Mononuclear cell (primary cell): ENCODE results near the gene PPA2. TPM values are rescaled to one million over a fixed set of nuclear protein-coding genes. Genes with fewer than 3 reads are reported as not detected.

ENCODE experiments used
- H3K27me3 ChIP-seq: 2 replicates; pipeline ENCODE4 v1.6.0; 2011; ENCODE audit warnings: low read length, control low read depth; ENCODE audit not compliant: insufficient read depth
- H3K4me1 ChIP-seq: 2 replicates; pipeline ENCODE4 v1.5.1; 2011; ENCODE audit warnings: mild to moderate bottlenecking, low read length, control low read depth; ENCODE audit not compliant: insufficient read depth
- H3K4me3 ChIP-seq: 2 replicates; pipeline ENCODE4 v1.5.1; 2011; ENCODE audit warnings: mild to moderate bottlenecking, low read length, moderate library complexity
- H3K9me3 ChIP-seq: 2 replicates; pipeline ENCODE4 v1.5.1; 2011; ENCODE audit warnings: low read depth, mild to moderate bottlenecking, control low read depth, low read length
- total RNA-seq: library from RNA; depleted of rRNA; stranded (reverse); fragments of >200 nt; gene quantifications from one replicate; pipeline ENCODE4 v1.2.3, GENCODE V29; 2012

The PPA2 gene
- total RNA-seq = 85.3 TPM

- Histone ChIP-seq H3K4me1 (peaks cover 35% of the 10 kb centered on the region), H3K9me3 (no peaks in the 10 kb centered on the region), H3K4me3 (peak within 1 kb of the TSS; percentile 89), H3K27me3 (no peaks in the 10 kb centered on the region)
Observed at GRCh38 chr4:105473324-105474098, at the start of gene PPA2. Gene PPA2, minus strand, starts transcription at chr4:105474062. Its CDS starts 12 bp downstream, at chr4:105474050.

DNA sequence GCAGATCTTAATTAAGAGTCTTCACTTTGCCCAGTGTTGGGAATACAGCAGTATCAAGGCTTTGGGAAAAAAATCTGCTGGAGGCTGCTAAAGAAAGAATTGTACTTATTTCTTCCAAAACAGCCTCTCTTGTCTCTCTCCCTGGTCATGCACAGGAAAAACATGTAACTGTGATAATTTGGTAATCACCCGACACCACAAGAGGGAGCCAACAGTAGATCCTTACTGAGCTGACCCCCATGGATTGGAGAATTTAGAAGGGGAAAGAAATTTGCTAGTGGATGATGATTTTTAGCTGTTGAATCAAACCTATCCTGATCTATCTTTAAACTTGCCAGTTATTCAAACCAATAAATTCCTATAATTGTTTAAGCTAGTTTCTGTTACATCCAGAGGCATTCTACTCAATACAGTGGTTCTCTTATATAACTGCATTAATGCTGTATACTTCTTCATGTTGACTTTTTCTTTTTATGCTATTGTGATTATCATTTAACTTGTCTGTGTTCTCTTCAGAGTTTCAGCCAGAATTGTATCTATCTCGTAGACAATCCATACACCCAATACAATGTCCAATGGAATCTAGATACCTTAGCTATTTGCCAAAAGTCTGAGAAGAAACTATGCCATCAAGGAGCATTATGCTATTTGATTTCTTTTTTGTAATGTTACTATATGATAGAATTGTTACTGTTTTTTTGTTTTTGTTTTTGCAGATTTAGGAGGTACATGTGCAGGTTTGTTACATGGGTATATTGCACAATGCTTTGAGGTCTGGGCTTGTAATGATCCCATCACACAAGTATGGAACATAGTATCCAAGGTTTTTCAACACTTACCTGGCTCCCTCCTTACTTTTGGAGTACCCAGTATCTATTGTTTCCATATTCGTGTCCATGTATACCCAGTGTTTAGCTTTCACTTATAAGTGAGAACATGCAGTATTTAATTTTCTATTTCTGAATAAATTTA, 47.2 kb upstream of the PPA2 start:
- Histone ChIP-seq H3K9me3 (no peaks in the 10 kb centered on the region), H3K4me3 (no peak overlapping the region), H3K4me1 (no peaks in the 10 kb centered on the region), H3K27me3 (peaks cover 3% of the 10 kb centered on the region)

DNA sequence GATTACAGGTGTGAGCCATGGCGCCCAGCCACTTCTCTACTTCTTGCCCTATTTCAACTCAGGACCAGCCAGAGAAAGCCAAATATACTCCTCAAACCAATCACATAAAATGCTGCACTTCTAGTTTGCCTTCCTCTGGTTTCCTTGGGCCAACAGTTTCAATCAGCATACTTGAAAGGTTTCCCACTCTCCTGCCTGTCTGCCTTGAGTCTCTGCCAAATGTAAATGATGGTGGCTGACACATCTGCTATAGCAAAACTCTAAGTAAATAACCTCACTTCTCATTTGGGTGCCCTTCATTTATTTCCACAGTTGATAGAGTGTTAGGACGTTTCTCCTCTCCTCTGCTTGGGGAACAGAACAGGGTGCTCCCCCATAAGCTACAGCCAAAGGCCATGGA, 36.4 kb upstream of the PPA2 start:
- Histone ChIP-seq H3K4me3 (no peak overlapping the region), H3K27me3 (no peaks in the 10 kb centered on the region), H3K4me1 (no peaks in the 10 kb centered on the region), H3K9me3 (no peaks in the 10 kb centered on the region)

GRCh38 chr4:105509714-105510113, 35.9 kb upstream of the PPA2 start:
- no peaks in the 10 kb centered on the region for H3K4me1 ChIP-seq
- no peaks in the 10 kb centered on the region for H3K27me3 ChIP-seq
- H3K9me3 ChIP-seq = no peaks in the 10 kb centered on the region
- H3K4me3 ChIP-seq = no peak overlapping the region

DNA sequence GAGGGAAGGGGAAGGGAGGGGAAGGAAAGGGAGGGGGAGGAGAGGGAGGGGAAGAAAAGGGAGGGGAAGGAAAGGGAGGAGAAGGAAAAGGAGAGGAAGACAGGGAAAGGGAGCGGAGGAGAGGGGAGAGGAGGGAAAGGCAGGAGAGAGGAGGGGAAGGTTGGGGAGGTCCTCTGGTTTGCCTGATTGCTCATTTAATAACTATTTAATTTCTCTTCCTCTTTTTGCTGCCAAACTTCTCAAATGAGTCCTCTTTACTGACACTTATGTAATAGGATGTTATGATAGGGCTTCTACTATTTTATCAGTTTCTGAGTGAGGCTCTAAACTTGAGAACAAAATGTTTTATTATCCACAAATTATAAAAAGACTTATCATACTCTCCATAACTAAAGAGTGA, 35.4 kb upstream of the PPA2 start:
- H3K4me3 ChIP-seq = no peak overlapping the region
- no peaks in the 10 kb centered on the region for H3K27me3 ChIP-seq
- H3K4me1 ChIP-seq = no peaks in the 10 kb centered on the region
- no peaks in the 10 kb centered on the region for H3K9me3 ChIP-seq

- H3K9me3 ChIP-seq = no peaks in the 10 kb centered on the region
- H3K27me3 ChIP-seq = no peaks in the 10 kb centered on the region
- no peak overlapping the region for H3K4me3 ChIP-seq
- no peaks in the 10 kb centered on the region for H3K4me1 ChIP-seq
Observed at GRCh38 chr4:105504744-105505143, 30.9 kb upstream of the PPA2 start.

- H3K4me3 ChIP-seq = no peak overlapping the region
- no peaks in the 10 kb centered on the region for H3K4me1 ChIP-seq
- no peaks in the 10 kb centered on the region for H3K27me3 ChIP-seq
- no peaks in the 10 kb centered on the region for H3K9me3 ChIP-seq
Observed at GRCh38 chr4:105503484-105503883, 29.6 kb upstream of the PPA2 start.

DNA sequence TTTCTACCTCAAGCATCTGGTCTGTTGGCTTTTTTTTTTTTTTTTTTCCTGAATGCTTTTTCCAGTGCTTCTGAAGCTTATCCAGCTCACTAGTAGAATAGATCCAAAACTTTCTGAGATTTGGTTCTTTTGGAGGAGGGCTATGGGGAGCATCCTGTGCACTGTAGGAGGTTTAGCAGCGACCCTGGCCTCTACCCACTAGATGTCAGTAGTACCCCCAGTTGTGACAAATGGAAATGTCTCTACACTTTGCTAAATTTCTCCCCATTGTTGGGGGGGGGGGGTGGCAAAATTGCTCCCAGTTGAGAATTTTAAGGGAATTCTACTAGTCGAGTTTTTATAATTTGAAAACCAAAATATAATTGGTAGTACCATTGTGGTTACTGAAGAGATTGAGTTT, 23.0 kb upstream of the PPA2 start:
- H3K27me3 ChIP-seq = peaks cover 5% of the 10 kb centered on the region
- H3K4me1 ChIP-seq = no peaks in the 10 kb centered on the region
- no peak overlapping the region for H3K4me3 ChIP-seq
- no peaks in the 10 kb centered on the region for H3K9me3 ChIP-seq

- Histone ChIP-seq H3K9me3 (no peaks in the 10 kb centered on the region), H3K4me3 (no peak overlapping the region), H3K27me3 (peaks cover 5% of the 10 kb centered on the region), H3K4me1 (no peaks in the 10 kb centered on the region)
Observed at GRCh38 chr4:105495667-105496066, 21.8 kb upstream of the PPA2 start.

- Histone ChIP-seq H3K27me3 (peaks cover 3% of the 10 kb centered on the region), H3K4me3 (no peak overlapping the region), H3K4me1 (no peaks in the 10 kb centered on the region), H3K9me3 (no peaks in the 10 kb centered on the region)
Observed at GRCh38 chr4:105490523-105490922, 16.7 kb upstream of the PPA2 start.

DNA sequence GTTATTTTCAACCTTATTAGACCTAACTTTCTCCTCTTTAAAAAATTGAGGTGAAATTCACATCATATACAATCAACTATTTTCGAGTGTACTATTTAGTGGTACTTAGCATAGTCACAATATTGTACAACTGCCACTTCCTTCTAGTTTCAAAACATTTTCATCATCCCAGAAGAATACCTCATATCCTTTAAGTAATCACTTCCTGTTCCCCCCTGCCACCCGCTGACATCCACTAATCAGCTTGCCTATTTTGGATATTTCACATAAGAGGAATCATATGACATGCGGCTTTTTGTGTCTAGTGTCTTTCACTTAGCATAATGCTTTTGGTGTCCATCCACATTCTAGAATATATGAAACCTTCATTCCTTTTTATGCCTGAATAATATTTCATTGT, 10.0 kb upstream of the PPA2 start:
- H3K27me3 ChIP-seq = no peaks in the 10 kb centered on the region

DNA sequence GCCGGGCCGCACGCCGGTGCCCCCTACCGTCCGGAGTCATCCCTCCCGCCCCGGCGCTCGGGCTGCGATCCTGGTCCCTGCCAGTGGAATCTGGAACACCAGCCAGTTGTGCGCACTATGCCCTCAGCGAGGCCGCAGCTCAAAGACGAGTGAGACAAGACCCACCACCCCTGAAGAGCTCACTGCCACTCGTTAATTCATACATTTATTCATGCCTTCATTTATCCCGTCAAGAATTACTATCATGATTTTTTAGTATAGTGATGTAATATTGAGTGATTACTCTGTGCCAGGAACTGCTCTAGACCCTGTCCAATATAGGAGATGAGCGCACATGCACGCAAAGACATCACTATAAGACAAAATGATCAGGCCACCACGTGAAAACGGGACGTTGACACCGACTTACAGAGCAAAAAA, 247 bp upstream of the PPA2 start:
- peak overlapping the region; percentile 89 for H3K4me3 ChIP-seq

More for the DNA sequence above, 10.0 kb upstream of the PPA2 start:
- Histone ChIP-seq H3K9me3 (no peaks in the 10 kb centered on the region), H3K4me3 (no peak overlapping the region), H3K4me1 (no peaks in the 10 kb centered on the region)

GRCh38 chr4:105472871-105473323, 965 bp downstream of the PPA2 start:
- Histone ChIP-seq H3K9me3 (no peaks in the 10 kb centered on the region), H3K27me3 (no peaks in the 10 kb centered on the region), H3K4me1 (peaks cover 35% of the 10 kb centered on the region), H3K4me3 (peak overlapping the region; percentile 89)

More for the DNA sequence above, 247 bp upstream of the PPA2 start:
- Histone ChIP-seq H3K4me1 (peaks cover 35% of the 10 kb centered on the region), H3K9me3 (no peaks in the 10 kb centered on the region), H3K27me3 (no peaks in the 10 kb centered on the region)

GRCh38 chr4:105471566-105472176, 2.2 kb downstream of the PPA2 start:
- Histone ChIP-seq H3K27me3 (no peaks in the 10 kb centered on the region), H3K9me3 (no peaks in the 10 kb centered on the region), H3K4me1 (peaks cover 35% of the 10 kb centered on the region), H3K4me3 (no peak overlapping the region)

- no peaks in the 10 kb centered on the region for H3K27me3 ChIP-seq
- H3K4me1 ChIP-seq = peaks cover 35% of the 10 kb centered on the region
- no peak overlapping the region for H3K4me3 ChIP-seq
- H3K9me3 ChIP-seq = no peaks in the 10 kb centered on the region
Observed at GRCh38 chr4:105470766-105471165, 3.1 kb downstream of the PPA2 start.
